Measurements from ENCODE around the gene ADH1A. TPM values are rescaled to one million over a fixed set of nuclear protein-coding genes. Genes with fewer than 3 reads are reported as not detected.

The ADH1A gene
- total RNA-seq, 1 experiment from 2014 or later = not detected

DNA sequence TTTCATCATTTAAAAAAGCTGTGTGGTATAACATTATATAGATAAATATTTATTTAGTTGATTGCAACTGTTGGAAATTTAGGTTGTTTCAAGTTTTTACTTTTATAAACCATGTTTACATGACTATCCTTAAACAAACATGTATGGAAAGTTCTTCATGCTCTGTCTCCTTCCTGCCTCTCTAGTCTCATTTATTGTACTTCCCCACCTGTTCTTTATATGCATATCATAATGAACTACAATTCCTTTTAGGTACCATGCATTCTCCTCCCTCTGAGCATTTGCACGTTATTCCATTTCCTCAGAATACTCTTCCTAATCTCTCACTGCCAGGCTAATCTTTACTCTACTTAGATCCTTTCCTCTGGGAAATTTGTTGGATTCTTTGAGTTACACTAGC, 54.8 kb downstream of the ADH1A start (continued):
- no peak for TF ChIP-seq RAD21 (IDR thresholded peaks at IDR 0.05; ENCODE audit: low read depth)
- TF ChIP-seq, protein P1, sequence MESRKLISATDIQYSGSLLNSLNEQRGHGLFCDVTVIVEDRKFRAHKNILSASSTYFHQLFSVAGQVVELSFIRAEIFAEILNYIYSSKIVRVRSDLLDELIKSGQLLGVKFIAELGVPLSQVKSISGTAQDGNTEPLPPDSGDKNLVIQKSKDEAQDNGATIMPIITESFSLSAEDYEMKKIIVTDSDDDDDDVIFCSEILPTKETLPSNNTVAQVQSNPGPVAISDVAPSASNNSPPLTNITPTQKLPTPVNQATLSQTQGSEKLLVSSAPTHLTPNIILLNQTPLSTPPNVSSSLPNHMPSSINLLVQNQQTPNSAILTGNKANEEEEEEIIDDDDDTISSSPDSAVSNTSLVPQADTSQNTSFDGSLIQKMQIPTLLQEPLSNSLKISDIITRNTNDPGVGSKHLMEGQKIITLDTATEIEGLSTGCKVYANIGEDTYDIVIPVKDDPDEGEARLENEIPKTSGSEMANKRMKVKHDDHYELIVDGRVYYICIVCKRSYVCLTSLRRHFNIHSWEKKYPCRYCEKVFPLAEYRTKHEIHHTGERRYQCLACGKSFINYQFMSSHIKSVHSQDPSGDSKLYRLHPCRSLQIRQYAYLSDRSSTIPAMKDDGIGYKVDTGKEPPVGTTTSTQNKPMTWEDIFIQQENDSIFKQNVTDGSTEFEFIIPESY (IDR thresholded peaks at IDR 0.05; ENCODE audit: extremely low read depth, insufficient replicate concordance, low read length) = no peak

DNA sequence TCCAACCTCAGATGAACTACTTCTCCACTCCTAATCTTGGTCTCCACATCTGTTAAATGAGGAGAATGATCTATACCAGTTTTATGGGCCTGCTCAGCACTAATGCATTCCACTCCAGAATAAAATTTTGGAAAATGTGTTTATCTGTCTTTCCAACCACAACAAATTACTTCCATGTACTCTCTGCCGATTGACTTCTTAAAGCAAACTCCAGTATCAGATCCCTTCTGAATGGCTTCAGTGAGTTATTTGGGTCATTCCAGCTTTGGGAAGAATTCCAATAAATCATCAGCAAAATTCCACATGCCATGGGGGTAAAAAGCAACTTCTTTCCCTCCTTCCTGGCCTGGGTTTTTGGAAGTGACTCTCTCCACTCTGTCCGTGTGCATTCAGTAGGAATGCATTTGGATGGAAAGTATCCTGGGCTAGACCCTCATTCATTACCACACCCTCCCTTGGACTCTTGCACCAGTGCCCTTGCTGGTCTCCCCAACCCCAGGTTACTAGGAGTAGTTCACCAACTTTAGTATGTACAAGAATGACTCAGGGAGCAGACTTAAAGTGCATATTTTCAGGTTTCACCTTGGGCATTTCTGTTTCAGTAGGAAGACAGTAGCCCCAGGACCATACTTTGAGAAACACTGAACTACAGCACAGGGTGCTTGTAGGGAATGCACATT, 56.3 kb downstream of the ADH1A start:
- ChIA-PET RAD21 (ENCODE audit: low non-redundant PET in 1 of 2, low total read pairs in 2 of 2, uncharacterized antibody in 2 of 2, unreplicated experiment in 2 of 2) (no interaction called here), CTCF (no interaction called here), POLR2A (no interaction called here)
- Histone ChIP-seq H2AFZ (ENCODE audit: low read depth, low read length, poor library complexity, severe bottlenecking) (no peak overlapping the region), H3K27me3 (ENCODE audit: insufficient read depth, low read length) (no peaks in the 10 kb centered on the region), H4K20me1 (ENCODE audit: insufficient read depth) (no peaks in the 10 kb centered on the region), H3K9ac (ENCODE audit: low read length) (no peak overlapping the region), H3K9me3 (ENCODE audit: control insufficient read depth in 1 of 2, insufficient read depth in 1 of 2, low read depth in 1 of 2, low read length in 2 of 2) (no peaks in the 10 kb centered on the region), H3K4me1 (ENCODE audit: control insufficient read depth in 1 of 2, insufficient read depth in 2 of 2, low read length in 2 of 2) (no peaks in the 10 kb centered on the region), H3K9me2 (ENCODE audit: insufficient read depth) (no peaks in the 10 kb centered on the region), H3K4me3 (replicated peaks in 1 of 2; ENCODE audit: low read depth in 1 of 2, low read length in 2 of 2) (no peak overlapping the region), H3K36me3 (ENCODE audit: control insufficient read depth in 1 of 2, insufficient read depth in 2 of 2, low read length in 2 of 2) (no peaks in the 10 kb centered on the region), H3K79me2 (ENCODE audit: insufficient read depth, low read length) (no peaks in the 10 kb centered on the region), H3K27ac (ENCODE audit: low read depth, low read length) (no peak overlapping the region), H3K4me2 (ENCODE audit: low read length) (no peak overlapping the region)
- ATAC-seq (no peak), DNase-seq (ENCODE audit: low read depth, low spot score) (no peak)
- intact Hi-C loops (cut with micrococcal nuclease) = no loop called here
- no TSS peak for BruUV-seq (replicated peaks)
- no peak for TF ChIP-seq FOSL1 (IDR thresholded peaks at IDR 0.05; ENCODE audit: low read depth)
- no peak for TF ChIP-seq CBX3 (IDR thresholded peaks at IDR 0.05; ENCODE audit: low read depth)
- TF ChIP-seq ELF1 (IDR thresholded peaks at IDR 0.05; ENCODE audit: borderline replicate concordance, low read depth) = no peak
- TF ChIP-seq SIN3A (IDR thresholded peaks at IDR 0.05; ENCODE audit: low read depth) = no peak
- no peak for TF ChIP-seq SP1 (IDR thresholded peaks at IDR 0.05; ENCODE audit: low read depth)
- no peak for TF ChIP-seq ZNF274 (IDR thresholded peaks at IDR 0.05; ENCODE audit: low read depth, low read length)
- no peak for TF ChIP-seq EZH2phosphoT487 (IDR thresholded peaks at IDR 0.05; ENCODE audit: borderline replicate concordance)
- TF ChIP-seq EZH2 (IDR thresholded peaks at IDR 0.05) = no peak
- TF ChIP-seq, protein P1 (IDR thresholded peaks at IDR 0.05; ENCODE audit: extremely low read depth, insufficient replicate concordance, low read length) = no peak
- no peak for TF ChIP-seq JUND (IDR thresholded peaks at IDR 0.05)
- TF ChIP-seq, protein P2, sequence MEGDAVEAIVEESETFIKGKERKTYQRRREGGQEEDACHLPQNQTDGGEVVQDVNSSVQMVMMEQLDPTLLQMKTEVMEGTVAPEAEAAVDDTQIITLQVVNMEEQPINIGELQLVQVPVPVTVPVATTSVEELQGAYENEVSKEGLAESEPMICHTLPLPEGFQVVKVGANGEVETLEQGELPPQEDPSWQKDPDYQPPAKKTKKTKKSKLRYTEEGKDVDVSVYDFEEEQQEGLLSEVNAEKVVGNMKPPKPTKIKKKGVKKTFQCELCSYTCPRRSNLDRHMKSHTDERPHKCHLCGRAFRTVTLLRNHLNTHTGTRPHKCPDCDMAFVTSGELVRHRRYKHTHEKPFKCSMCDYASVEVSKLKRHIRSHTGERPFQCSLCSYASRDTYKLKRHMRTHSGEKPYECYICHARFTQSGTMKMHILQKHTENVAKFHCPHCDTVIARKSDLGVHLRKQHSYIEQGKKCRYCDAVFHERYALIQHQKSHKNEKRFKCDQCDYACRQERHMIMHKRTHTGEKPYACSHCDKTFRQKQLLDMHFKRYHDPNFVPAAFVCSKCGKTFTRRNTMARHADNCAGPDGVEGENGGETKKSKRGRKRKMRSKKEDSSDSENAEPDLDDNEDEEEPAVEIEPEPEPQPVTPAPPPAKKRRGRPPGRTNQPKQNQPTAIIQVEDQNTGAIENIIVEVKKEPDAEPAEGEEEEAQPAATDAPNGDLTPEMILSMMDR (IDR thresholded peaks at IDR 0.05 in 2 of 3, conservative IDR thresholded peaks at IDR 0.05 in 1 of 3; ENCODE audit: borderline replicate concordance in 1 of 3, insufficient read depth in 1 of 3, low read depth in 2 of 3, low read length in 2 of 3) = no peak
- TF ChIP-seq ZFX (IDR thresholded peaks at IDR 0.05) = no peak
- TF ChIP-seq, protein P3, sequence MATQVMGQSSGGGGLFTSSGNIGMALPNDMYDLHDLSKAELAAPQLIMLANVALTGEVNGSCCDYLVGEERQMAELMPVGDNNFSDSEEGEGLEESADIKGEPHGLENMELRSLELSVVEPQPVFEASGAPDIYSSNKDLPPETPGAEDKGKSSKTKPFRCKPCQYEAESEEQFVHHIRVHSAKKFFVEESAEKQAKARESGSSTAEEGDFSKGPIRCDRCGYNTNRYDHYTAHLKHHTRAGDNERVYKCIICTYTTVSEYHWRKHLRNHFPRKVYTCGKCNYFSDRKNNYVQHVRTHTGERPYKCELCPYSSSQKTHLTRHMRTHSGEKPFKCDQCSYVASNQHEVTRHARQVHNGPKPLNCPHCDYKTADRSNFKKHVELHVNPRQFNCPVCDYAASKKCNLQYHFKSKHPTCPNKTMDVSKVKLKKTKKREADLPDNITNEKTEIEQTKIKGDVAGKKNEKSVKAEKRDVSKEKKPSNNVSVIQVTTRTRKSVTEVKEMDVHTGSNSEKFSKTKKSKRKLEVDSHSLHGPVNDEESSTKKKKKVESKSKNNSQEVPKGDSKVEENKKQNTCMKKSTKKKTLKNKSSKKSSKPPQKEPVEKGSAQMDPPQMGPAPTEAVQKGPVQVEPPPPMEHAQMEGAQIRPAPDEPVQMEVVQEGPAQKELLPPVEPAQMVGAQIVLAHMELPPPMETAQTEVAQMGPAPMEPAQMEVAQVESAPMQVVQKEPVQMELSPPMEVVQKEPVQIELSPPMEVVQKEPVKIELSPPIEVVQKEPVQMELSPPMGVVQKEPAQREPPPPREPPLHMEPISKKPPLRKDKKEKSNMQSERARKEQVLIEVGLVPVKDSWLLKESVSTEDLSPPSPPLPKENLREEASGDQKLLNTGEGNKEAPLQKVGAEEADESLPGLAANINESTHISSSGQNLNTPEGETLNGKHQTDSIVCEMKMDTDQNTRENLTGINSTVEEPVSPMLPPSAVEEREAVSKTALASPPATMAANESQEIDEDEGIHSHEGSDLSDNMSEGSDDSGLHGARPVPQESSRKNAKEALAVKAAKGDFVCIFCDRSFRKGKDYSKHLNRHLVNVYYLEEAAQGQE (IDR thresholded peaks at IDR 0.05; ENCODE audit: low read depth) = no peak
- no peak for TF ChIP-seq SRF (IDR thresholded peaks at IDR 0.05; ENCODE audit: low read depth)
- TF ChIP-seq, protein P4, sequence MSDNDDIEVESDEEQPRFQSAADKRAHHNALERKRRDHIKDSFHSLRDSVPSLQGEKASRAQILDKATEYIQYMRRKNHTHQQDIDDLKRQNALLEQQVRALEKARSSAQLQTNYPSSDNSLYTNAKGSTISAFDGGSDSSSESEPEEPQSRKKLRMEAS (IDR thresholded peaks at IDR 0.05) = no peak

Data from HCT116 (cell line).